ENCODE data around the gene SSBP3.

SSBP3 gene

DNA sequence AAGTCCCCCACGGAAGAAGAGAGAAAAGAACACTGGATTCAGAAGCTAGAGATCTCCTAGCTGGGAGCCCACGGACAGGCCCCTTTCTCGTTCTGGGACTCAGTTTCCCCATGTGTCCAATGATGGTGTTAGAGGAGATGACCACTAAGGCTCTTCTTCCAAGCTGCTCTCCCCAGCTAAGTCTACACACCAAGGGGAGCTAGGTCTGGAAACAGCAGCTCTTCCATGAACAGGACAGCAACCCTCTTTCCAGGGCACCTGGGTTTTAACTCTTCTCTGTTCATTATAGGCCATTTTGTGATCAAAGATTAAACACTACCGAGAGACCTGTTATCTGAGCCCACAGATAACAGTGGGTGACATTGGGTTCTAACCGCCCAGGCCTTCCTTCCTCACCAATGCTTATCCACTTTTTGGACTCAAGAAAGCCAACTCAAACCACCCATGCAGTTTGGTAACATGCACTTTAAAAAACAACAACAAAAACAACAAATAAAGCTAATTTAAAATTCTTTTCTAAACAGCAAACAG is 120.3 kb downstream of the SSBP3 start:
- no peak overlapping the region for H2AFZ ChIP-seq (ENCODE audit: low read depth, low read length, severe bottlenecking)
- H3K4me2 ChIP-seq (ENCODE audit: low read depth, low read length, poor library complexity, severe bottlenecking): no peak overlapping the region
- H3K27me3 ChIP-seq (ENCODE audit: low read length): no peaks in the 10 kb centered on the region
- H4K20me1 ChIP-seq (ENCODE audit: low read depth, low read length): no peaks in the 10 kb centered on the region
- no peaks in the 10 kb centered on the region for H3K9me3 ChIP-seq (ENCODE audit: insufficient read depth, low read length)
- H3K9me2 ChIP-seq (replicated peaks; ENCODE audit: insufficient read depth, low read length): no peaks in the 10 kb centered on the region
- no peak overlapping the region for H3K27ac ChIP-seq (ENCODE audit: low read depth, low read length)
- no peak overlapping the region for H3K9ac ChIP-seq (ENCODE audit: low read length)
- no peaks in the 10 kb centered on the region for H3K79me2 ChIP-seq (ENCODE audit: insufficient read depth, low read length)
- no peak for TF ChIP-seq EZH2phosphoT487 (conservative IDR thresholded peaks at IDR 0.05; ENCODE audit: low read length)
- TF ChIP-seq, protein P1, sequence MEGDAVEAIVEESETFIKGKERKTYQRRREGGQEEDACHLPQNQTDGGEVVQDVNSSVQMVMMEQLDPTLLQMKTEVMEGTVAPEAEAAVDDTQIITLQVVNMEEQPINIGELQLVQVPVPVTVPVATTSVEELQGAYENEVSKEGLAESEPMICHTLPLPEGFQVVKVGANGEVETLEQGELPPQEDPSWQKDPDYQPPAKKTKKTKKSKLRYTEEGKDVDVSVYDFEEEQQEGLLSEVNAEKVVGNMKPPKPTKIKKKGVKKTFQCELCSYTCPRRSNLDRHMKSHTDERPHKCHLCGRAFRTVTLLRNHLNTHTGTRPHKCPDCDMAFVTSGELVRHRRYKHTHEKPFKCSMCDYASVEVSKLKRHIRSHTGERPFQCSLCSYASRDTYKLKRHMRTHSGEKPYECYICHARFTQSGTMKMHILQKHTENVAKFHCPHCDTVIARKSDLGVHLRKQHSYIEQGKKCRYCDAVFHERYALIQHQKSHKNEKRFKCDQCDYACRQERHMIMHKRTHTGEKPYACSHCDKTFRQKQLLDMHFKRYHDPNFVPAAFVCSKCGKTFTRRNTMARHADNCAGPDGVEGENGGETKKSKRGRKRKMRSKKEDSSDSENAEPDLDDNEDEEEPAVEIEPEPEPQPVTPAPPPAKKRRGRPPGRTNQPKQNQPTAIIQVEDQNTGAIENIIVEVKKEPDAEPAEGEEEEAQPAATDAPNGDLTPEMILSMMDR (IDR thresholded peaks at IDR 0.05; ENCODE audit: insufficient read depth, low read length, poor library complexity, severe bottlenecking): no peak
- H3F3A ChIP-seq (ENCODE audit: insufficient read depth): no peaks in the 10 kb centered on the region
- no peaks in the 10 kb centered on the region for H3K36me3 ChIP-seq (ENCODE audit: low read length)
- no peak overlapping the region for H3K4me3 ChIP-seq (ENCODE audit: insufficient read depth, low read length, poor library complexity, severe bottlenecking)

DNA sequence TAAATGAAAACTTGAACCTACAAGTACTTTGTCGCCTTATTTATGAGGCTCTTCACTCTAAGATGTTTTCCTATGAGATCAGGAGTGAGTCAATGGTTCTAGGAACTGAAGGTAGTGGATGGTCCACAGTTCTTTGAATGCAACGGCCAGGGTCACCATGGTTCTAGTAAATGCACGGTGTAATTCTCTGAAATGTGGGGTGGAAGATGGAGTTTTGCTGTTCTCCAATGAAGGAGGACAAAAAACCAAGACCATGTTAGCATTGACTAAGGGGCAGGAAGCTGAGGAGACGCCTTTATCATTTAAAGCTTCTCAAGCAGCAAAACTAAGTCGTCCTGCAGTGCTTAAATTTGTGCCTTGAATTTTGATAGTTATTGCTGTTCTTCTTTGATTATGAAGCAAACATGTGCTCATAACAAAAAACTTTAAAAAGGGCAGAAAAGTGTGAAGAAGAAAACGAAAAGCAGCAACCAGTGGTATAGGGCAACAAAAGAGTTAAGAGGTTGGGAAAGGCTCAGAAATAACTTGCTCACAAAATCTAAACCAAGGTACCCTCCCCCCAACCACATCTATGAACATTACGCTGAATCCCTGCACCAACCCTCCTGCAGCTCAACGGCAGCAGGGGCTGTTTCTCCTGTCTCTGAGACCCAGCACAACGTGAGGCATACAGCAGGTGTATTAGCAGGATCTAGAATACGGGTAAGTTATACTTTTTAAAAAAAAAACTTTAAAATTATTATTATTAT is 121.2 kb downstream of the SSBP3 start:
- no peaks in the 10 kb centered on the region for H3K79me2 ChIP-seq (ENCODE audit: insufficient read depth, low read length)
- H3K9ac ChIP-seq (ENCODE audit: low read length): no peak overlapping the region

DNA sequence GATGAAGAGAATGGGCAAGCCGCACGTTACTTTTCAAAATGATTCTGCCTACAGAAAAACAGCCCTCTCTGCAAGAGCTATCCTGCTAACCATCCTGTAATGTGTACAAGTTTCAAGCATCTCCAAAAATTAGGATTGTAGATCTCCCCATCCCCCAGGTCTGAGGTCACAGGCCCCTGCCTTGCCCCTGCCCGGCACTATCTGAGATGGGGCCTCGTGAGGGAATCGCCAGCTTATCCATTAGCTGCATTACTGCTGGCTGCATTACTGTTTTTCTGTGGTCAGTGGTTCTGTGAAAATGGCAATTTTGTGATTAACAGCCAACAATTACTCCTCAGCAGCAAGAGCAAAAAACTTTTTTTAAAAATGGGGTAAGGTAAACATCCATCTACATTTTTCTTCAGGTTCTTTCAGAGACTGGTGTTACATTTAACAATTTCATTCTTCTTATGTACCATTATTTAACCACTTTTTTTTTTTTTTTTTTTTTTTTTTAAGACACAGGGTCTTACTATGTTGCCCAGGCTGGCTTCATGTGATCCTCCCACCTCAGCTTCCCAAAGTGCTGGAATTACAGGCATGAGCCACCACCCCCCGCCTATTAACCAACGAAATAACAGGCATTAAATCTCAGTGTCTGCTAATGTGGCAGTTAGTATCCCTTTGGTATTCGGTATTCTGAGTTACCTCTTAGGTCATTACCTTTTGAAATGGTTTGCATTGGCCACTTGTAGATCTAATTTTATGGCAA is 122.4 kb downstream of the SSBP3 start:
- no peak overlapping the region for H3K9ac ChIP-seq (ENCODE audit: low read length)

More for the DNA sequence above, 121.2 kb downstream of the SSBP3 start:
- H3K4me2 ChIP-seq (ENCODE audit: low read depth, low read length, poor library complexity, severe bottlenecking): no peak overlapping the region
- H3K36me3 ChIP-seq (ENCODE audit: low read length): no peaks in the 10 kb centered on the region
- no peaks in the 10 kb centered on the region for H3K9me3 ChIP-seq (ENCODE audit: insufficient read depth, low read length)
- TF ChIP-seq EZH2phosphoT487 (conservative IDR thresholded peaks at IDR 0.05; ENCODE audit: low read length): no peak
- TF ChIP-seq, protein P1 (IDR thresholded peaks at IDR 0.05; ENCODE audit: insufficient read depth, low read length, poor library complexity, severe bottlenecking): no peak
- H3K9me2 ChIP-seq (replicated peaks; ENCODE audit: insufficient read depth, low read length): no peaks in the 10 kb centered on the region
- H3K4me3 ChIP-seq (ENCODE audit: insufficient read depth, low read length, poor library complexity, severe bottlenecking): no peak overlapping the region
- no peaks in the 10 kb centered on the region for H4K20me1 ChIP-seq (ENCODE audit: low read depth, low read length)
- no peak overlapping the region for H2AFZ ChIP-seq (ENCODE audit: low read depth, low read length, severe bottlenecking)
- H3K27me3 ChIP-seq (ENCODE audit: low read length): no peaks in the 10 kb centered on the region
- no peaks in the 10 kb centered on the region for H3F3A ChIP-seq (ENCODE audit: insufficient read depth)
- no peak overlapping the region for H3K27ac ChIP-seq (ENCODE audit: low read depth, low read length)

More for the DNA sequence above, 122.4 kb downstream of the SSBP3 start:
- no peak overlapping the region for H2AFZ ChIP-seq (ENCODE audit: low read depth, low read length, severe bottlenecking)
- no peaks in the 10 kb centered on the region for H3K9me3 ChIP-seq (ENCODE audit: insufficient read depth, low read length)
- no peak overlapping the region for H3K27ac ChIP-seq (ENCODE audit: low read depth, low read length)
- TF ChIP-seq, protein P1 (IDR thresholded peaks at IDR 0.05; ENCODE audit: insufficient read depth, low read length, poor library complexity, severe bottlenecking): no peak
- no peak for TF ChIP-seq EZH2phosphoT487 (conservative IDR thresholded peaks at IDR 0.05; ENCODE audit: low read length)
- no peak overlapping the region for H3K4me3 ChIP-seq (ENCODE audit: insufficient read depth, low read length, poor library complexity, severe bottlenecking)
- no peak overlapping the region for H3K4me2 ChIP-seq (ENCODE audit: low read depth, low read length, poor library complexity, severe bottlenecking)
- no peaks in the 10 kb centered on the region for H3K79me2 ChIP-seq (ENCODE audit: insufficient read depth, low read length)
- no peaks in the 10 kb centered on the region for H3F3A ChIP-seq (ENCODE audit: insufficient read depth)
- no peaks in the 10 kb centered on the region for H3K36me3 ChIP-seq (ENCODE audit: low read length)
- no peaks in the 10 kb centered on the region for H3K9me2 ChIP-seq (replicated peaks; ENCODE audit: insufficient read depth, low read length)
- no peaks in the 10 kb centered on the region for H4K20me1 ChIP-seq (ENCODE audit: low read depth, low read length)
- no peaks in the 10 kb centered on the region for H3K27me3 ChIP-seq (ENCODE audit: low read length)
